ENCODE results near the gene C9orf78.

Gene C9orf78

GRCh38 chr9:129879103-129879699 lies 44.1 kb upstream of the C9orf78 start:
- TF ChIP-seq CTCF (IDR thresholded peaks at IDR 0.05; ENCODE audit: low read depth, low read length, missing control alignments), result no peak
- no peak overlapping the region for H3K4me3 ChIP-seq (replicated peaks; ENCODE audit: low read depth, low read length)
- DNase-seq (ENCODE audit: extremely low read depth, low read depth), result no peak

GRCh38 chr9:129878291-129878690 lies 43.2 kb upstream of the C9orf78 start:
- TF ChIP-seq CTCF (IDR thresholded peaks at IDR 0.05; ENCODE audit: low read depth, low read length, missing control alignments), result no peak
- no peak overlapping the region for H3K4me3 ChIP-seq (replicated peaks; ENCODE audit: low read depth, low read length)
- no peak for DNase-seq (ENCODE audit: extremely low read depth, low read depth)

GRCh38 chr9:129876815-129877214 lies 41.7 kb upstream of the C9orf78 start:
- no peak for TF ChIP-seq CTCF (IDR thresholded peaks at IDR 0.05; ENCODE audit: low read depth, low read length, missing control alignments)
- DNase-seq (ENCODE audit: extremely low read depth, low read depth), result no peak
- no peak overlapping the region for H3K4me3 ChIP-seq (replicated peaks; ENCODE audit: low read depth, low read length)

GRCh38 chr9:129875687-129876395 lies 40.8 kb upstream of the C9orf78 start:
- DNase-seq (ENCODE audit: extremely low read depth, low read depth), result no peak

GRCh38 chr9:129875181-129875611 lies 40.1 kb upstream of the C9orf78 start:
- TF ChIP-seq CTCF (IDR thresholded peaks at IDR 0.05; ENCODE audit: low read depth, low read length, missing control alignments), result peak; percentile 28
- no peak overlapping the region for H3K4me3 ChIP-seq (replicated peaks; ENCODE audit: low read depth, low read length)
- DNase-seq (ENCODE audit: extremely low read depth, low read depth), result no peak

More at GRCh38 chr9:129875687-129876395, 40.8 kb upstream of the C9orf78 start:
- H3K4me3 ChIP-seq (replicated peaks; ENCODE audit: low read depth, low read length), result no peak overlapping the region
- no peak for TF ChIP-seq CTCF (IDR thresholded peaks at IDR 0.05; ENCODE audit: low read depth, low read length, missing control alignments)

- H3K4me3 ChIP-seq (replicated peaks; ENCODE audit: low read depth, low read length), result no peak overlapping the region
- DNase-seq (ENCODE audit: extremely low read depth, low read depth), result no peak
- TF ChIP-seq CTCF (IDR thresholded peaks at IDR 0.05; ENCODE audit: low read depth, low read length, missing control alignments), result no peak
Observed at GRCh38 chr9:129874261-129875101, 39.4 kb upstream of the C9orf78 start.

Measured in HFF-Myc (cell line).